NCI-H82 treated with DMSO at 0.1 percent for 48 hours (cell line): ENCODE measurements around the gene ENTHD1.

Experiments
- DNase-seq: peaks from one replicate; lab custom pipeline; 2025; ENCODE audit not compliant: unreplicated experiment; lab: John Stamatoyannopoulos, UW

The ENTHD1 gene

GRCh38 chr22:39893526-39893925 lies at the start of gene ENTHD1:
TSS of gene ENTHD1 (minus strand) at chr22:39893760. CDS start at chr22:39887748, 6,012 bp downstream.
- no peak for DNase-seq

- DNase-seq, result no peak
These were observed 49.8 kb upstream of the ENTHD1 start for GRCh38 chr22:39943337-39943736.

- no peak for DNase-seq
These were observed 49.1 kb upstream of the ENTHD1 start for GRCh38 chr22:39942439-39943230.

- no peak for DNase-seq
These were observed 48.0 kb upstream of the ENTHD1 start for GRCh38 chr22:39941601-39942000.

- DNase-seq, result no peak
These were observed 47.3 kb upstream of the ENTHD1 start for GRCh38 chr22:39940757-39941305.

GRCh38 chr22:39939830-39940229 lies 46.3 kb upstream of the ENTHD1 start:
- no peak for DNase-seq

- DNase-seq, result no peak
These were observed 45.0 kb upstream of the ENTHD1 start for GRCh38 chr22:39938509-39939111.

GRCh38 chr22:39937906-39938305 lies 44.3 kb upstream of the ENTHD1 start:
- DNase-seq, result no peak

- DNase-seq, result no peak
These were observed 43.1 kb upstream of the ENTHD1 start for GRCh38 chr22:39936523-39937145.

- no peak for DNase-seq
These were observed 42.1 kb upstream of the ENTHD1 start for GRCh38 chr22:39935612-39936011.

GRCh38 chr22:39935116-39935515 lies 41.6 kb upstream of the ENTHD1 start:
- no peak for DNase-seq

- no peak for DNase-seq
These were observed 40.2 kb upstream of the ENTHD1 start for GRCh38 chr22:39933741-39934140.

GRCh38 chr22:39932918-39933649 lies 39.5 kb upstream of the ENTHD1 start:
- no peak for DNase-seq

GRCh38 chr22:39932166-39932565 lies 38.6 kb upstream of the ENTHD1 start:
- no peak for DNase-seq

GRCh38 chr22:39931251-39931650 lies 37.7 kb upstream of the ENTHD1 start:
- DNase-seq, result no peak

GRCh38 chr22:39928536-39929520 lies 35.3 kb upstream of the ENTHD1 start:
- no peak for DNase-seq

GRCh38 chr22:39927544-39927943 lies 34.0 kb upstream of the ENTHD1 start:
- DNase-seq, result no peak

GRCh38 chr22:39926753-39927152 lies 33.2 kb upstream of the ENTHD1 start:
- DNase-seq, result no peak

- DNase-seq, result no peak
These were observed 32.5 kb upstream of the ENTHD1 start for GRCh38 chr22:39925909-39926679.
